A549 (cell line): ENCODE results near the gene NIN. TPM values are rescaled to one million over a fixed set of nuclear protein-coding genes. Genes with fewer than 3 reads are reported as not detected.

ENCODE experiments used
- ATAC-seq, 2 experiments: fragments of 200-7000 bp in 1 of 2; fragments of >200 bp in 1 of 2; cut with Nextera tagmentation in 1 of 2; cut with Tn5 transposase in 1 of 2; 3 replicates each; pipeline versions ENCODE4 v1.8.0 to v1.9.1; 2018 to 2020; ENCODE audit warnings: mild to moderate bottlenecking in 1 of 2, moderate library complexity in 1 of 2
- CTCF ChIA-PET: fragments of 300-600 bp; sonication (Branson Sonifier 250); formaldehyde crosslinking; extraction: SDS; loops from one replicate; lab custom pipeline; 2021; ENCODE audit warnings: antibody characterized with exemption, inconsistent platforms; lab: Yijun Ruan, JAX
- POLR2A ChIA-PET: fragments of 350-600 bp; formaldehyde crosslinking; extraction: SDS; loops from one replicate; lab custom pipeline; 2021; ENCODE audit warnings: antibody characterized with exemption, inconsistent platforms; lab: Yijun Ruan, JAX
- DNase-seq, 2 experiments: peaks; one replicate each; pipeline versions ENCODE4 v3.0.0 to v3.0.0-alpha.2; 2011 to 2016; ENCODE audit warnings: low read depth in 1 of 2, low spot score in 1 of 2
- FAIRE-seq: peaks from 2 replicates; lab custom pipeline; 2011; peaks lifted over from hg19 to GRCh38; lab: Jason Lieb, UNC
- H3K27ac ChIP-seq, 2 experiments: fragments of >200 bp; sonication (Bioruptor Twin); formaldehyde crosslinking; 3 replicates each; pipeline ENCODE4 v1.5.1; 2016 to 2017
- H3K4me1 ChIP-seq: fragments of >200 bp; sonication (Bioruptor Twin); formaldehyde crosslinking; 3 replicates; pipeline ENCODE4 v1.6.1; 2016
- H3K4me2 ChIP-seq: fragments of >200 bp; sonication (Bioruptor Twin); formaldehyde crosslinking; 3 replicates; pipeline ENCODE4 v1.6.1; 2016
- H3K4me3 ChIP-seq: fragments of >200 bp; sonication (Bioruptor Twin); formaldehyde crosslinking; 3 replicates; pipeline ENCODE4 v1.5.1; 2016
- H3K9me3 ChIP-seq: fragments of >200 bp; sonication (Bioruptor Twin); formaldehyde crosslinking; 3 replicates; pipeline ENCODE4 v1.6.1; 2016
- BHLHE40 ChIP-seq: IDR thresholded peaks from 2 replicates; pipeline ENCODE4 v1.6.1; 2012; ENCODE audit warnings: low read depth, low read length, inconsistent platforms
- CBX8 ChIP-seq: fragments of 200-600 bp; sonication (generic); IDR thresholded peaks from 2 replicates; pipeline ENCODE4 v1.6.1; 2016
- CHD2 ChIP-seq: fragments of 150-350 bp; IDR thresholded peaks from 2 replicates; pipeline ENCODE4 v1.6.1; 2014; ENCODE audit warnings: low read length; ENCODE audit not compliant: partially characterized antibody
- CHD4 ChIP-seq: fragments of 200-600 bp; sonication (generic); IDR thresholded peaks from 2 replicates; pipeline ENCODE4 v1.6.1; 2016; ENCODE audit warnings: antibody characterized with exemption, mild to moderate bottlenecking, borderline replicate concordance
- E2F6 ChIP-seq: IDR thresholded peaks from 2 replicates; pipeline ENCODE4 v1.6.1; 2012; ENCODE audit warnings: low read depth, borderline replicate concordance
- EHMT2 ChIP-seq: fragments of 200-600 bp; sonication (generic); IDR thresholded peaks from 2 replicates; pipeline ENCODE4 v1.6.1; 2016; ENCODE audit warnings: antibody characterized with exemption, low read depth, mild to moderate bottlenecking, moderate library complexity
- EP300 ChIP-seq, 2 experiments: fragments of >200 bp; sonication (Bioruptor Twin); formaldehyde crosslinking; IDR thresholded peaks; 2 replicates in 1 of 2; 3 replicates in 1 of 2; pipeline ENCODE4 v1.6.1; 2016 to 2017
- FOSB ChIP-seq: fragments of 250-450 bp; sonication (Bioruptor Pico); IDR thresholded peaks from 2 replicates; pipeline ENCODE4 v1.5.0; 2020; ENCODE audit warnings: mild to moderate bottlenecking, moderate library complexity
- FOSL2 ChIP-seq, 2 experiments: fragments of 450-650 bp in 1 of 2; fragments of >200 bp in 1 of 2; sonication (Bioruptor Twin) in 1 of 2; formaldehyde crosslinking; IDR thresholded peaks; 2 replicates each; pipeline versions ENCODE4 v1.5.0 to v1.6.1; 2016 to 2020; ENCODE audit warnings: mild to moderate bottlenecking in 1 of 2, moderate library complexity in 1 of 2
- FOXS1 ChIP-seq: fragments of 250-450 bp; sonication (Bioruptor Pico); IDR thresholded peaks from 2 replicates; pipeline ENCODE4 v1.5.0; 2020; ENCODE audit warnings: mild to moderate bottlenecking, moderate library complexity
- GATA3 ChIP-seq: IDR thresholded peaks from 2 replicates; pipeline ENCODE4 v1.6.1; 2012; ENCODE audit warnings: borderline replicate concordance
- HOXA7 ChIP-seq: fragments of 250-450 bp; sonication (Bioruptor Pico); IDR thresholded peaks from 2 replicates; pipeline ENCODE4 v1.5.0; 2020; ENCODE audit warnings: mild to moderate bottlenecking, moderate library complexity
- HOXB5 ChIP-seq: fragments of 250-450 bp; sonication (Bioruptor Pico); IDR thresholded peaks from 2 replicates; pipeline ENCODE4 v1.5.0; 2020; ENCODE audit warnings: mild to moderate bottlenecking, moderate library complexity
- KDM5A ChIP-seq: fragments of 200-600 bp; sonication (generic); IDR thresholded peaks from 2 replicates; pipeline ENCODE4 v1.6.1; 2016; ENCODE audit warnings: antibody characterized with exemption, mild to moderate bottlenecking
- MAFK ChIP-seq: fragments of 450-650 bp; IDR thresholded peaks from 2 replicates; pipeline ENCODE4 v1.6.1; 2014; ENCODE audit not compliant: partially characterized antibody
- MAZ ChIP-seq: fragments of 150-350 bp; IDR thresholded peaks from 2 replicates; pipeline ENCODE4 v1.6.1; 2014; ENCODE audit warnings: antibody characterized with exemption, low read depth, low read length, borderline replicate concordance
- NR3C1 ChIP-seq: fragments of >200 bp; sonication (Bioruptor Twin); formaldehyde crosslinking; IDR thresholded peaks from 3 replicates; pipeline ENCODE4 v1.6.1; 2017
- POLR2AphosphoS2 ChIP-seq: conservative IDR thresholded peaks from 2 replicates; pipeline ENCODE4 v1.6.1; 2012; ENCODE audit warnings: low read length, improper control_type of control experiment, inconsistent platforms
- RCOR1 ChIP-seq: fragments of 150-350 bp; IDR thresholded peaks from 2 replicates; pipeline ENCODE4 v1.6.1; 2014; ENCODE audit warnings: antibody characterized with exemption, low read length, low read depth
- REST ChIP-seq: fragments of 200-600 bp; sonication (generic); IDR thresholded peaks from 2 replicates; pipeline ENCODE4 v1.6.1; 2016; ENCODE audit warnings: antibody characterized with exemption, mild to moderate bottlenecking, moderate library complexity
- ZSCAN20 ChIP-seq: fragments of 250-450 bp; sonication (Bioruptor Pico); IDR thresholded peaks from 2 replicates; pipeline ENCODE4 v1.8.0; 2022; ENCODE audit warnings: mild to moderate bottlenecking, moderate library complexity
- WGBS: methylation state at CpG from one replicate; pipeline ENCODE4 v1.1.6; 2017; ENCODE audit errors: missing lambda C conversion rate; 5-methylcytosine and 5-hydroxymethylcytosine counted together
- polyA plus RNA-seq, 4 experiments: library from polyadenylated mRNA; depleted of rRNA in 3 of 4; stranded (reverse); fragments of >200 nt; fragmentation: RNase III in 1 of 4; extraction: RNeasy Plus Mini Kit Qiagen cat#74134 plus additional on column Dnase treatment in 1 of 4; gene quantifications; 2 replicates in 3 of 4; 3 replicates in 1 of 4; pipeline ENCODE4 v1.2.3, GENCODE V29; 2011 to 2017

The NIN gene
- polyA plus RNA-seq, 2 of the 4 experiments (the other 2 are of a cell fraction), result 12.4 to 19.5 TPM

GRCh38 chr14:50860478-50861086 is 29.6 kb upstream of the NIN start (continued):
- TF ChIP-seq CBX8, result no peak
- no peak for TF ChIP-seq ZSCAN20
- no peak for TF ChIP-seq GATA3
- no peak for TF ChIP-seq MAFK
- no peak for TF ChIP-seq HOXB5 (CRISPR knock-in tag)
- TF ChIP-seq E2F6, result no peak
- TF ChIP-seq REST, result no peak
- TF ChIP-seq, all 56 proteins: peak for 3

GRCh38 chr14:50859296-50859624 is 28.3 kb upstream of the NIN start:
- H3K4me3 ChIP-seq, result 0 out of 3 replicates have a peak overlapping the region, but pooled peaks have one; percentile 47
- no peaks in the 10 kb centered on the region for H3K9me3 ChIP-seq
- FAIRE-seq, result no peak
- TF ChIP-seq HOXA7 (CRISPR knock-in tag), result no peak
- TF ChIP-seq MAZ, result no peak
- no peak for TF ChIP-seq NR3C1
- no peak for TF ChIP-seq EHMT2
- TF ChIP-seq, all 56 proteins: peak for 0
- WGBS, result 73% methylated on average over 1 of the region's 1 CpG
- peak overlapping the region; percentile 95 for H3K4me2 ChIP-seq
- 0 out of 3 replicates have a peak, but pooled peaks cover 3% of the 10 kb centered on the region for H3K4me1 ChIP-seq
- peak overlapping the region in 1 of 2 experiments; percentile 76; a peak in 2 of 6 replicates for H3K27ac ChIP-seq
- ATAC-seq (peak in 1 of 2 experiments; percentile 48; a peak in 4 of 6 replicates), DNase-seq (no peak)
- ChIA-PET CTCF (interaction anchor here (0.6 to 8.4 kb wide), 16 partner anchors 8 to 670 kb away, joined by 3 to 60 read pairs (median 8); partner anchors contain the start of genes ABHD12B and NIN), POLR2A (interaction anchor here (0.8 to 2.4 kb wide), 3 partner anchors 50 to 258 kb away, joined by 3 to 11 read pairs (median 5); partner anchors contain the start of gene SAV1)

GRCh38 chr14:50856660-50857059 is 25.7 kb upstream of the NIN start:
- ATAC-seq (no peak), FAIRE-seq (no peak)
- no peaks in the 10 kb centered on the region for H3K9me3 ChIP-seq
- TF ChIP-seq FOSL2 (IDR thresholded peaks at IDR 0.05) (no peak), FOSL2 (CRISPR knock-in tag; IDR thresholded peaks at IDR 0.05) (no peak), CHD4 (no peak), FOXS1 (CRISPR knock-in tag) (no peak), HOXB5 (CRISPR knock-in tag) (no peak), REST (no peak), RCOR1 (no peak), NR3C1 (no peak), POLR2AphosphoS2 (no peak), CHD2 (no peak), FOSB (no peak), BHLHE40 (no peak), EP300 (IDR thresholded peaks at IDR 0.05) (no peak), KDM5A (no peak)
- TF ChIP-seq, all 56 proteins: peak for 0
- no peak overlapping the region for H3K4me3 ChIP-seq
- H3K27ac ChIP-seq, result no peak overlapping the region
- 52% methylated on average over 5 of the region's 5 CpGs for WGBS
- no peak overlapping the region for H3K4me2 ChIP-seq
- CTCF ChIA-PET, result interaction anchor here (1.1 to 8.4 kb wide), 3 partner anchors 18 to 81 kb away, joined by 5 to 60 read pairs (median 57); partner anchors contain the start of gene NIN
- H3K4me1 ChIP-seq, result 0 out of 3 replicates have a peak, but pooled peaks cover 3% of the 10 kb centered on the region
- DNase-seq, result no peak
- POLR2A ChIA-PET, result no interaction called here
